ENCODE data around the gene DEPP1. TPM values are rescaled to one million over a fixed set of nuclear protein-coding genes. Genes with fewer than 3 reads are reported as not detected.

DEPP1 gene
- total and polyA plus RNA-seq, 2 of the 13 experiments (the other 11 are each of a cell fraction or from before 2014, with no cell fraction given): 14.8 to 270 TPM

DNA sequence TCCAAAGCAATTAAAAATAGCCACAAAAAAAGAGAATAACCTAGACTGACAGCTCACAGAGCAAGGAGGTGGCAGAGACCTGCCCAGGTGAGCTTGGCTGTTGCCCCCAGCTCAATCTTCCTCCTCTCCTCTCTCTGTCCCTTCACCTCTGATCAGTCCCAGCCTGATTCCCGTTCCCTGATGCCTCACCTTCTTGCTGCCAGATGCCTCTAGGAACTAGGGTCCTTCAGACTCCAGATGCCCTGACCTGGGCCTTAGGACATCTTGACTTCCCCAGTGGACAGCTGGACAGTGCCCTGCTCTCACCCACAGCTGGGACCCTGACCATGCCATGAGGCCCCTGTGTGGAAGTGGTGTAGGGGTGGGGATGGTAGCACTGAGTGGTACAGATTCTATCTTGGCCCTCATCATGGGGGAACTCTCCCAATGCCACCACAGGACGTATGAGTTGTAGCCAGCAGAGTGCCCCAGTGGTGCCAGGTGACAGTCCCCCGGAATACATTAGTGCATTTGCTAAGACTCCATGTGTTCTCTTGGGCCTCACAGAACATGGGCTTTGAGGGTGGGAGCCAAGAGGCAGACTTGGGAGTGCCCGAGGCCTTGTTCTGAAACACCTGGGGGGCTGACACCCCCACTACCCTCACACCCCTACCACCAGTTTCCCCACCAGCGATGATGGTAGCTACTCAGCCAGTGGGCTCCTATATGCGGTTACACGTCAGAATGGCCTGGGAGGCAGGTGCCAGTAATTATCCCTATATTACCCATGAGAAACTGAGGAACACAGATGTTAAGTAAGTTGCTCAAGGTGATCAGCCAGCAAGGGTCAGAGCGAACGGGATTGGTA is 2.0 kb downstream of the DEPP1 start (continued):
- TF ChIP-seq PCBP2 (optimal IDR thresholded peaks at IDR 0.05; ENCODE audit: low read depth, low read length, poor library complexity, severe bottlenecking) (no peak), TOPORS (CRISPR knock-in tag; IDR thresholded peaks at IDR 0.05) (no peak), AGO2 (optimal IDR thresholded peaks at IDR 0.05; ENCODE audit: low read depth, low read length) (no peak), RFX3 (CRISPR knock-in tag; IDR thresholded peaks at IDR 0.05) (no peak), ZNF850 (CRISPR knock-in tag; conservative IDR thresholded peaks at IDR 0.05) (no peak), ZNF30 (CRISPR knock-in tag; IDR thresholded peaks at IDR 0.05) (no peak), ARNT2 (CRISPR knock-in tag; IDR thresholded peaks at IDR 0.05; ENCODE audit: low read depth) (peak; percentile 92), ISX (CRISPR knock-in tag; conservative IDR thresholded peaks at IDR 0.05) (no peak)
- TF ChIP-seq, protein P1, sequence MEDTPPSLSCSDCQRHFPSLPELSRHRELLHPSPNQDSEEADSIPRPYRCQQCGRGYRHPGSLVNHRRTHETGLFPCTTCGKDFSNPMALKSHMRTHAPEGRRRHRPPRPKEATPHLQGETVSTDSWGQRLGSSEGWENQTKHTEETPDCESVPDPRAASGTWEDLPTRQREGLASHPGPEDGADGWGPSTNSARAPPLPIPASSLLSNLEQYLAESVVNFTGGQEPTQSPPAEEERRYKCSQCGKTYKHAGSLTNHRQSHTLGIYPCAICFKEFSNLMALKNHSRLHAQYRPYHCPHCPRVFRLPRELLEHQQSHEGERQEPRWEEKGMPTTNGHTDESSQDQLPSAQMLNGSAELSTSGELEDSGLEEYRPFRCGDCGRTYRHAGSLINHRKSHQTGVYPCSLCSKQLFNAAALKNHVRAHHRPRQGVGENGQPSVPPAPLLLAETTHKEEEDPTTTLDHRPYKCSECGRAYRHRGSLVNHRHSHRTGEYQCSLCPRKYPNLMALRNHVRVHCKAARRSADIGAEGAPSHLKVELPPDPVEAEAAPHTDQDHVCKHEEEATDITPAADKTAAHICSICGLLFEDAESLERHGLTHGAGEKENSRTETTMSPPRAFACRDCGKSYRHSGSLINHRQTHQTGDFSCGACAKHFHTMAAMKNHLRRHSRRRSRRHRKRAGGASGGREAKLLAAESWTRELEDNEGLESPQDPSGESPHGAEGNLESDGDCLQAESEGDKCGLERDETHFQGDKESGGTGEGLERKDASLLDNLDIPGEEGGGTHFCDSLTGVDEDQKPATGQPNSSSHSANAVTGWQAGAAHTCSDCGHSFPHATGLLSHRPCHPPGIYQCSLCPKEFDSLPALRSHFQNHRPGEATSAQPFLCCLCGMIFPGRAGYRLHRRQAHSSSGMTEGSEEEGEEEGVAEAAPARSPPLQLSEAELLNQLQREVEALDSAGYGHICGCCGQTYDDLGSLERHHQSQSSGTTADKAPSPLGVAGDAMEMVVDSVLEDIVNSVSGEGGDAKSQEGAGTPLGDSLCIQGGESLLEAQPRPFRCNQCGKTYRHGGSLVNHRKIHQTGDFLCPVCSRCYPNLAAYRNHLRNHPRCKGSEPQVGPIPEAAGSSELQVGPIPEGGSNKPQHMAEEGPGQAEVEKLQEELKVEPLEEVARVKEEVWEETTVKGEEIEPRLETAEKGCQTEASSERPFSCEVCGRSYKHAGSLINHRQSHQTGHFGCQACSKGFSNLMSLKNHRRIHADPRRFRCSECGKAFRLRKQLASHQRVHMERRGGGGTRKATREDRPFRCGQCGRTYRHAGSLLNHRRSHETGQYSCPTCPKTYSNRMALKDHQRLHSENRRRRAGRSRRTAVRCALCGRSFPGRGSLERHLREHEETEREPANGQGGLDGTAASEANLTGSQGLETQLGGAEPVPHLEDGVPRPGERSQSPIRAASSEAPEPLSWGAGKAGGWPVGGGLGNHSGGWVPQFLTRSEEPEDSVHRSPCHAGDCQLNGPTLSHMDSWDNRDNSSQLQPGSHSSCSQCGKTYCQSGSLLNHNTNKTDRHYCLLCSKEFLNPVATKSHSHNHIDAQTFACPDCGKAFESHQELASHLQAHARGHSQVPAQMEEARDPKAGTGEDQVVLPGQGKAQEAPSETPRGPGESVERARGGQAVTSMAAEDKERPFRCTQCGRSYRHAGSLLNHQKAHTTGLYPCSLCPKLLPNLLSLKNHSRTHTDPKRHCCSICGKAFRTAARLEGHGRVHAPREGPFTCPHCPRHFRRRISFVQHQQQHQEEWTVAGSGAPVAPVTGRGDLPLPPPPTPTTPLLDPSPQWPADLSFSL (CRISPR knock-in tag; IDR thresholded peaks at IDR 0.05): no peak; the same call in 1 of the 2 replicates
- TF ChIP-seq, protein P2, sequence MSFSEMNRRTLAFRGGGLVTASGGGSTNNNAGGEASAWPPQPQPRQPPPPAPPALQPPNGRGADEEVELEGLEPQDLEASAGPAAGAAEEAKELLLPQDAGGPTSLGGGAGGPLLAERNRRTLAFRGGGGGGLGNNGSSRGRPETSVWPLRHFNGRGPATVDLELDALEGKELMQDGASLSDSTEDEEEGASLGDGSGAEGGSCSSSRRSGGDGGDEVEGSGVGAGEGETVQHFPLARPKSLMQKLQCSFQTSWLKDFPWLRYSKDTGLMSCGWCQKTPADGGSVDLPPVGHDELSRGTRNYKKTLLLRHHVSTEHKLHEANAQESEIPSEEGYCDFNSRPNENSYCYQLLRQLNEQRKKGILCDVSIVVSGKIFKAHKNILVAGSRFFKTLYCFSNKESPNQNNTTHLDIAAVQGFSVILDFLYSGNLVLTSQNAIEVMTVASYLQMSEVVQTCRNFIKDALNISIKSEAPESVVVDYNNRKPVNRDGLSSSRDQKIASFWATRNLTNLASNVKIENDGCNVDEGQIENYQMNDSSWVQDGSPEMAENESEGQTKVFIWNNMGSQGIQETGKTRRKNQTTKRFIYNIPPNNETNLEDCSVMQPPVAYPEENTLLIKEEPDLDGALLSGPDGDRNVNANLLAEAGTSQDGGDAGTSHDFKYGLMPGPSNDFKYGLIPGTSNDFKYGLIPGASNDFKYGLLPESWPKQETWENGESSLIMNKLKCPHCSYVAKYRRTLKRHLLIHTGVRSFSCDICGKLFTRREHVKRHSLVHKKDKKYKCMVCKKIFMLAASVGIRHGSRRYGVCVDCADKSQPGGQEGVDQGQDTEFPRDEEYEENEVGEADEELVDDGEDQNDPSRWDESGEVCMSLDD (CRISPR knock-in tag; IDR thresholded peaks at IDR 0.05; ENCODE audit: borderline replicate concordance): no peak; the same call in 1 of the 2 replicates
- TF ChIP-seq, protein P3, sequence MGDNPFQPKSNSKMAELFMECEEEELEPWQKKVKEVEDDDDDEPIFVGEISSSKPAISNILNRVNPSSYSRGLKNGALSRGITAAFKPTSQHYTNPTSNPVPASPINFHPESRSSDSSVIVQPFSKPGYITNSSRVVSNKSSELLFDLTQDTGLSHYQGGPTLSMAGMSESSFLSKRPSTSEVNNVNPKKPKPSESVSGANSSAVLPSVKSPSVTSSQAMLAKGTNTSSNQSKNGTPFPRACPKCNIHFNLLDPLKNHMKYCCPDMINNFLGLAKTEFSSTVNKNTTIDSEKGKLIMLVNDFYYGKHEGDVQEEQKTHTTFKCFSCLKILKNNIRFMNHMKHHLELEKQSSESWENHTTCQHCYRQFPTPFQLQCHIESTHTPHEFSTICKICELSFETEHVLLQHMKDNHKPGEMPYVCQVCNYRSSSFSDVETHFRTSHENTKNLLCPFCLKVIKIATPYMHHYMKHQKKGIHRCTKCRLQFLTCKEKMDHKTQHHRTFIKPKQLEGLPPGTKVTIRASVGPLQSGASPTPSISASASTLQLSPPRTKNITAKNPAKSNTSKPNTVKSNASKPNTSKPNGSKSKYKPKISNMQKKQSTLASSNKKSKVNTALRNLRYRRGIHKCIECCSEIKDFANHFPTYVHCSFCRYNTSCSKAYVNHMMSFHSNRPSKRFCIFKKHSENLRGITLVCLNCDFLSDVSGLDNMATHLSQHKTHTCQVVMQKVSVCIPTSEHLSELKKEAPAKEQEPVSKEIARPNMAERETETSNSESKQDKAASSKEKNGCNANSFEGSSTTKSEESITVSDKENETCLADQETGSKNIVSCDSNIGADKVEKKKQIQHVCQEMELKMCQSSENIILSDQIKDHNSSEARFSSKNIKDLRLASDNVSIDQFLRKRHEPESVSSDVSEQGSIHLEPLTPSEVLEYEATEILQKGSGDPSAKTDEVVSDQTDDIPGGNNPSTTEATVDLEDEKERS (CRISPR knock-in tag; IDR thresholded peaks at IDR 0.05): no peak
- TF ChIP-seq, protein P4, sequence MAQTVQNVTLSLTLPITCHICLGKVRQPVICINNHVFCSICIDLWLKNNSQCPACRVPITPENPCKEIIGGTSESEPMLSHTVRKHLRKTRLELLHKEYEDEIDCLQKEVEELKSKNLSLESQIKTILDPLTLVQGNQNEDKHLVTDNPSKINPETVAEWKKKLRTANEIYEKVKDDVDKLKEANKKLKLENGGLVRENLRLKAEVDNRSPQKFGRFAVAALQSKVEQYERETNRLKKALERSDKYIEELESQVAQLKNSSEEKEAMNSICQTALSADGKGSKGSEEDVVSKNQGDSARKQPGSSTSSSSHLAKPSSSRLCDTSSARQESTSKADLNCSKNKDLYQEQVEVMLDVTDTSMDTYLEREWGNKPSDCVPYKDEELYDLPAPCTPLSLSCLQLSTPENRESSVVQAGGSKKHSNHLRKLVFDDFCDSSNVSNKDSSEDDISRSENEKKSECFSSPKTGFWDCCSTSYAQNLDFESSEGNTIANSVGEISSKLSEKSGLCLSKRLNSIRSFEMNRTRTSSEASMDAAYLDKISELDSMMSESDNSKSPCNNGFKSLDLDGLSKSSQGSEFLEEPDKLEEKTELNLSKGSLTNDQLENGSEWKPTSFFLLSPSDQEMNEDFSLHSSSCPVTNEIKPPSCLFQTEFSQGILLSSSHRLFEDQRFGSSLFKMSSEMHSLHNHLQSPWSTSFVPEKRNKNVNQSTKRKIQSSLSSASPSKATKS (CRISPR knock-in tag; IDR thresholded peaks at IDR 0.05): no peak
